ENCODE results near the gene RNF113A.
"Not testable (repeated sequence)": the region's sequence is repeated elsewhere in the genome, so short reads cannot be mapped to it uniquely, and the experiment has no call there.

Gene RNF113A

GRCh38 chrX:119871599-119872395 lies at the start of gene RNF113A, which contains the start of gene NDUFA1:
Gene RNF113A (minus strand): TSS chrX:119871733. CDS start chrX:119871613, 120 bp downstream.
Gene NDUFA1 (plus strand): TSS chrX:119871832. CDS start chrX:119871912, 80 bp downstream.
- peak; percentile 84 for DNase-seq

GRCh38 chrX:119919835-119920585 lies 48.5 kb upstream of the RNF113A start:
- DNase-seq: no peak

- no peak for DNase-seq
Measured at GRCh38 chrX:119917877-119918276, 46.3 kb upstream of the RNF113A start.

GRCh38 chrX:119916310-119916709 lies 44.8 kb upstream of the RNF113A start:
- no peak for DNase-seq

GRCh38 chrX:119900976-119901375 lies 29.4 kb upstream of the RNF113A start:
- no peak for DNase-seq

GRCh38 chrX:119899125-119899524 lies 27.6 kb upstream of the RNF113A start:
- no peak for DNase-seq

- DNase-seq: no peak
Measured at GRCh38 chrX:119895843-119896326, 24.4 kb upstream of the RNF113A start, which contains the start of gene AKAP14. Gene AKAP14 (plus strand): TSS chrX:119895893. CDS start chrX:119903224, 7,331 bp downstream.

GRCh38 chrX:119891961-119892692 lies 20.6 kb upstream of the RNF113A start:
- DNase-seq: not testable (repeated sequence)

GRCh38 chrX:119890626-119891025 lies 19.1 kb upstream of the RNF113A start:
- DNase-seq: not testable (repeated sequence)

GRCh38 chrX:119887721-119888425 lies 16.3 kb upstream of the RNF113A start:
- peak; percentile 72 for DNase-seq

GRCh38 chrX:119885554-119886428 lies 14.3 kb upstream of the RNF113A start:
- DNase-seq: peak; percentile 5

GRCh38 chrX:119880552-119881437 lies 9.3 kb upstream of the RNF113A start:
- peak; percentile 32 for DNase-seq

GRCh38 chrX:119880076-119880475 lies 8.5 kb upstream of the RNF113A start:
- DNase-seq: peak; percentile 6

- DNase-seq: no peak
Measured at GRCh38 chrX:119878740-119879139, 7.2 kb upstream of the RNF113A start.

GRCh38 chrX:119871245-119871598 lies 311 bp downstream of the RNF113A start:
- no peak for DNase-seq

- DNase-seq: peak; percentile 43
Measured at GRCh38 chrX:119870626-119871131, 854 bp downstream of the RNF113A start.

GRCh38 chrX:119853444-119853843 lies 18.1 kb downstream of the RNF113A start:
- no peak for DNase-seq

GRCh38 chrX:119852382-119853353 lies 18.9 kb downstream of the RNF113A start, which contains the start of gene UPF3B:
Gene UPF3B (minus strand): TSS chrX:119852963. CDS start chrX:119852928, 35 bp downstream.
- peak; percentile 95 for DNase-seq

- DNase-seq: no peak
Measured at GRCh38 chrX:119833905-119834304, 37.6 kb downstream of the RNF113A start.
